Activated CD4-positive, alpha-beta T cell treated with anti-CD3 and anti-CD28 coated beads, Interleukin-2, amount 50 U/mL, for 16 hours (primary cell): ENCODE measurements around the gene CASP5.
A peak's percentile ranks its signal among the peaks of the same experiment; 100 is the strongest.
"Not testable (repeated sequence)": the region's sequence is repeated elsewhere in the genome, so short reads cannot be mapped to it uniquely, and the experiment has no call there.

ENCODE experiments used
- DNase-seq: peaks from one replicate; pipeline ENCODE4 v3.0.0-alpha.2; 2020

Gene CASP5

GRCh38 chr11:105023003-105023402, at the start of gene CASP5:
Gene CASP5, minus strand, starts transcription at chr11:105023168. Its CDS starts 32 bp downstream, at chr11:105023136.
- no peak for DNase-seq

- DNase-seq, result not testable (repeated sequence)
Measured at GRCh38 chr11:105072080-105072479, 49.1 kb upstream of the CASP5 start.

GRCh38 chr11:105071089-105071732, 48.2 kb upstream of the CASP5 start:
- DNase-seq, result no peak

DNA sequence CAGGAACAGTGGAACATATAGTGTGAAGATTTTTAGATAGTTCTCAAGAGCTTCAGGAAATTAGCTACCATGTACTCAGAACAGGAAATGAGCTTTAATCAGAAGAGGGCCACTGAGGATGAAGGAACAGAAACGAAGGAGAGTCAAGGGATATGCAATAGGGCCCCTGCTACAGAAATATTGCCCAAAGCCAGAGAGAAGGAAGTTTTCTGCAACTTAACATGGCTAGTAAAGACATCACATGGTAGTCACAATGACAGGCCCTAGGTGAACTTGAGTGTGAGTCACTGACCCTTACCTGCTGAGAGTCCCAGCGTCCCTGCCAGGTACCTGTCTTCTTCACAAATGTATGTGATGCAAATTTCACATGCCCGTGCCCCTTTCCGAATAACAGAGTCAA, 47.3 kb upstream of the CASP5 start:
- DNase-seq, result no peak

DNA sequence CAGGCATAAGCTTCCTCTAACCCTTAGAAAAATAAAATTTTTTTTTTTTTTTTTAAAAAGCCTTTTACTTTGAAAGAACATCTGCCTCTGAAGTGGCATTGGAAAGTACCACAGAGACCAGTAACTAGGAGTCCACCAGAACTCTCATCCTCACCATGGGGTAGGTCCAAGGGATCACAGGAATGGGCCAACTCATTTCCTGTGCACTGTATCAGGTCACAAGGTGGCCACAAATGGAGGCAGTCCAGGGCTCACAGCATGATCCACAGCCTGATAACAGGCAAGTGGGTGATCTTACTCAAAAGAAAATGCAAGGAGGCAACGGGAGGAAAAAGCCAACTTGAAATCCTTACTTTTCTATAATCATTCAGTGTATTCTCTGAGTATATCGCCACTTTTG, 46.8 kb upstream of the CASP5 start:
- DNase-seq, result not testable (repeated sequence)

GRCh38 chr11:105063245-105063941, 40.4 kb upstream of the CASP5 start:
- DNase-seq, result not testable (repeated sequence)

DNA sequence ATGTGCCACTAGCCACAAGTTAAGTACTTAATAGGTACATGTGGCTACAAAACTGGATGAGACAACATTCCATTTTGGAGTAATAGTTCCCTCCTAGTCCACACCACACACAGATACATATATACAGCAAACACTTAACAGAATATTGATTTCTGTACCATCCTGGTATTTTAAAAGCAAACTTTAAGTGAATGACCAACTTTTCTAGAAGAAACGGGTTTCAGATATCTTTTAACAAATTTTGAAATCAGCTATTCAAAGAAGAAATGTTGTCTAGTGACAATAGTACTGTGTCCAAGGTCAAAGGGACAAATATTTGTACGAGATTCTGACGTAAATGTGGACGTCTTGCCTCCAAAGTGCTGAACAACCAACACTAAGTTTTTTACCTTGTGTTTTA, 34.5 kb upstream of the CASP5 start:
- no peak for DNase-seq

DNA sequence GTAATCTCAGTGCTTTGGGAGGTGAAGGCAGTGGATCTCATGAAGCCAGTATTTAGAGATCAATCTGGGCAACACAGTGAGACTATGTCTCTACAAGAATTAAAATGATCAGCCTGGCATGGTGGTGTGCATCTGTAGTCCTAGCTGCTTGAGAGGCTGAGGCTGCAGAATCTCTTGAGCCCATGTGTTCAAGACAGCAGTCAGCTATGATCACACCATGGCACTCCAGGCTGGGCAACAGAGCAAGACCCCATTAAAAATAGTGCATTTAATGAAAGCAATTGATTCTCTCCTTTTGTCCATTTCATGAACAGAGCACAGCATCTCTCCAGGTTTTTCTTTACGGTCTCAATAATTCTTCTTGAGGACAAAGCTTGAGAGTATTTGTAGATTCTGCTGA, 33.5 kb upstream of the CASP5 start:
- no peak for DNase-seq

DNA sequence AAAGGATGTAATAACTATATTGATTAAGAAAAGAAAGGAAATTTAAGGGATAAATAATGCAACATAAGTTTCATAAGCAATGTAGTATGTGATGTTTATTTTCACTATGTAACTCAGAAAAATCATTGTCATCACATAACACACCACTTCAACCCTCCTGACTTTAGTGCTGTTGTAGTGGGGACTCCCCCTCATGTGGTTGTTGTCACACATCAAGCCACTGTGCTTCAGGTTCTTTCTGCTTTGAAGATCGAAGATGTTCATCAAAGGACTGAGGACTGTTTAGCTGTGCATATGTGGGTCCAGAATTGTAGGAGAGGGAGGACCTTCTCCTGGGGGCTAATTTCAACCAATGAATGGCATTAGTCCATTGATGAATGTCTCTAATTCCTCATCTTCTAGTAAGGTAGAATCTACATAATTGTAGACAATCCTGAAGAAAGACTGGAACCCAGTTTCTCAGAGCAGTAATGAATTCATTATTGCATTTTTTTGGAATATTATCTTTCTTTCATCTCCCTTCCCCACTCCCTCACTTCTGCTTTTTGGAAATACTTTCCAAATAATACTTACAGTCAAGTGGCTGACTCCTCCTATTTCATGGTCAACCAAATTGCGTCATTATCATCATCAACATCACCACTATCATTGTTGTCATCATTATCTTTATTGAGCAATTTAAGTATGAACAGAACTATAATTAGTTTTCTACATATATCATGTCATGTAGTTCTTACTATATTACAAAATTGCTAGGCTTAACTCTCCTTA, 31.9 kb upstream of the CASP5 start:
- no peak for DNase-seq

GRCh38 chr11:105052487-105052886, 29.5 kb upstream of the CASP5 start:
- no peak for DNase-seq

DNA sequence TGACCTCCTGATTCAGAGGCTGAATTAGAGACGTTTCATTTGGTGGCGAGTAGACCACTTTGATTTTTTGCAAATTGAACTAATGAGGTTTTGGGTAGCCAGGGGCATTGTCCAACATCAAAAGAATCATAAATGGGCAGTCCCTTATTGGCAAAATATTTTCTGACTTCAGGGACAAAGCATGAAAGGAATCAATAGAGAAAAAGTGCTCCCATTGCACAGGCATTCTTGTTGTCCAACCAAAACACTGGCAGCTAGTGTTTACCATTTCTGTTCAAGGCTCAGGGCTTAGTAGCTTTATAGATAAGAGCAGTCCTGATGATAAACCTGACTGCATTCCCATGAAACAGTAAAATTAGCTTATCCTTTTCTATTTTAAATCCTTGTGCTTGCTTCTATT, 28.6 kb upstream of the CASP5 start:
- no peak for DNase-seq

GRCh38 chr11:105049481-105049880, 26.5 kb upstream of the CASP5 start:
- DNase-seq, result no peak

GRCh38 chr11:105046898-105047579, 24.1 kb upstream of the CASP5 start:
- no peak for DNase-seq

- no peak for DNase-seq
Measured at GRCh38 chr11:105045676-105046296, 22.8 kb upstream of the CASP5 start.

DNA sequence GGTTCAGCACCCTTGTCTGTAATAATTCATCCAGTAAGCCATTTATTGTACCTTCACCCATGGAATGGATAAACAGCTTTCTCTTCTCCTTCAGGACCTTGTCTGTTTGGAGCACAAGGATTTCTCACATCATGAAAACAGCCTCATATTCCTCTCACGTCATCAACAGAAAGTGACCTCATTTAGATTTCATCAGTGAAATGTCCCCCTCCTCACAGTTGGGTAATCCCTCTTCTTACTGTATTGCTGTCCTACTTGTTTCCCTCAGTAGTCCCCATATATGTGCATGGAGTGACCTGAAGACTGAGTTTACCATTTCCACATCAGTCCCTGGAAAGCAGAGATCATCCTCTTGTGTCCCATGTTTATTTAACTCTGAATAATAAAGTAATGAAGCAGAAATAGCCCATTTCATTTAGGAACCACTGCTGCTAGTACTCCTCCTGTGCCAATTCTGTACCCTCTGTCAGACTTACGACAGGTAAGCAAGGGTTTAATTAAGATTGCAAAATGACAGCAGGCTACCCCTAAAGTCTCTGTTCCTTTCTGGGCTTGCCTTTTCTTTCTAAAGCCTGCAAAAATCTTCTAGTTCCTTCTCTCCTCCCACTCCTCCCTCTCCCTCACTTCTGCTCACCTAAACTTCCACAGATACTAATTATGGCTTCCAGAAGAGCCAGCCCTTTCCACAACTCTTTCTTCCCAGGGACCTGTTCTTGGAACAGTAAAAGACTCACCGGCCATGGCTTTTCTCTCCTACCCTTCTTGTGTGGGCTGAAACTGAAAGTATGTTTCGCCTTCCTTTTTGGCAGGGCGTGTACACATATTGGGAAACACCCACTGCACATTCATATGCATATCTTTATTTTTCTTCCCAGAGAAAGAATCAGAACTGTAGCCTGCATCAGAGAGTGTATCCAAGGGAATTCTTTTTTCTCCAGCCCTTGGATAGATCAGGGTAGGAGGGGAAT, 21.9 kb upstream of the CASP5 start, which contains the start of gene CARD16:
Gene CARD16, minus strand, starts transcription at position 779 of the 968 bp plus-strand sequence. Its CDS starts 38 bp downstream, at position 741.
- peak; percentile 67 for DNase-seq

- no peak for DNase-seq
Measured at GRCh38 chr11:105042178-105042577, 19.2 kb upstream of the CASP5 start.

DNA sequence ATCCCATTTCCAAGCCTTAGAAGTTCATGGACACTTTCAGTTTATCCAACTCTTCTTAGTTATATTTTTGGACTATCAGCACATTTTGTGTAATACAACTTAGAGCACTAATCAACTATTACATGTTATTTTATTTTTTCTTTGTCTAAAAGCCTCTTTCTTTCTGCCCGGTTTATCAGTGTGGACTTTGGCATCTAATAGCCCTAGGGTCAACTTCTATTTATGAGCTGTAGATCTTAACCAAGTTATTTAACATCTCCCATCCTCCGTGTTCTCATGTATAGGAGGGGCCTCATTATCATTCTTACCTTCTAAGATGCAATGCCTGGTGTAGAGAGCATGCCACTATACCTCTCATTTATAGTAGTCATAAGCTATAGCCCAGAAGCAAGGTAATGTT, 17.7 kb upstream of the CASP5 start:
- no peak for DNase-seq

GRCh38 chr11:105034813-105035620, 12.0 kb upstream of the CASP5 start, which contains the start of gene CASP1:
Gene CASP1, minus strand, starts transcription at chr11:105035144. Its CDS starts 31 bp downstream, at chr11:105035113.
- DNase-seq, result peak; percentile 67

- not testable (repeated sequence) for DNase-seq
Measured at GRCh38 chr11:105034388-105034787, 11.4 kb upstream of the CASP5 start.

GRCh38 chr11:105033781-105034180, 10.8 kb upstream of the CASP5 start:
- DNase-seq, result no peak
